OCI-LY3 (cell line): ENCODE data around the gene CLMN.

Source experiments
- H2AFZ ChIP-seq: fragments of 200-600, 300-600 bp; shearing (Covaris generic); 2 replicates; pipeline ENCODE4 v1.6.0; 2014; ENCODE audit warnings: antibody characterized with exemption, low read depth, low read length
- H3K27ac ChIP-seq: fragments of 200-600, 300-600 bp; sonication (generic); 2 replicates; pipeline ENCODE4 v1.5.1; 2014; ENCODE audit warnings: mild to moderate bottlenecking, low read length, moderate library complexity, mixed read lengths
- H3K27me3 ChIP-seq: fragments of 200-600, 300-600 bp; sonication (generic); 2 replicates; pipeline ENCODE4 v1.6.1; 2014; ENCODE audit warnings: low read depth, low read length, mixed read lengths
- H3K36me3 ChIP-seq: fragments of 200-600, 300-600 bp; sonication (generic); replicated peaks from 2 replicates; pipeline ENCODE3; 2014; ENCODE audit warnings: low read depth, low read length, mixed read lengths
- H3K4me1 ChIP-seq: fragments of 300-600, 200-600 bp; sonication (generic); 2 replicates; pipeline ENCODE4 v1.6.1; 2014; ENCODE audit warnings: low read length, mixed read lengths
- H3K4me2 ChIP-seq: fragments of 200-600, 300-600 bp; sonication (generic); 2 replicates; pipeline ENCODE4 v1.6.1; 2014; ENCODE audit warnings: low read length, mixed read lengths
- H3K4me3 ChIP-seq: fragments of 300-600, 200-600 bp; sonication (generic); 2 replicates; pipeline ENCODE4 v1.5.1; 2014; ENCODE audit warnings: antibody characterized with exemption, mild to moderate bottlenecking, low read length, moderate library complexity
- H3K79me2 ChIP-seq: fragments of 300-600, 200-600 bp; shearing (Covaris generic); 2 replicates; pipeline ENCODE4 v1.6.1; 2014; ENCODE audit warnings: mild to moderate bottlenecking, low read length, mixed read lengths
- H3K9ac ChIP-seq: fragments of 300-600, 200-600 bp; shearing (Covaris generic); 2 replicates; pipeline ENCODE4 v1.6.0; 2014; ENCODE audit warnings: mild to moderate bottlenecking, low read length, moderate library complexity
- H3K9me3 ChIP-seq: fragments of 200-600, 300-600 bp; shearing (Covaris generic); 2 replicates; pipeline ENCODE4 v1.6.1; 2014; ENCODE audit warnings: low read length, mixed read lengths; ENCODE audit not compliant: insufficient read depth
- H4K20me1 ChIP-seq: fragments of 200-600, 300-600 bp; sonication (generic); 2 replicates; pipeline ENCODE4 v1.6.1; 2016; ENCODE audit warnings: low read length, mixed read lengths; ENCODE audit not compliant: insufficient read depth
- CTCF ChIP-seq: fragments of 200-600, 300-600 bp; sonication (generic); IDR thresholded peaks from 2 replicates; pipeline ENCODE4 v1.5.1; 2014; ENCODE audit warnings: antibody characterized with exemption, low read length, low read depth
- EZH2phosphoT487 ChIP-seq: fragments of 200-600 bp; shearing (Covaris generic); IDR thresholded peaks from 2 replicates; pipeline ENCODE4 v1.6.1; 2018; ENCODE audit warnings: antibody characterized with exemption, mixed run types, low read depth

CLMN gene

DNA sequence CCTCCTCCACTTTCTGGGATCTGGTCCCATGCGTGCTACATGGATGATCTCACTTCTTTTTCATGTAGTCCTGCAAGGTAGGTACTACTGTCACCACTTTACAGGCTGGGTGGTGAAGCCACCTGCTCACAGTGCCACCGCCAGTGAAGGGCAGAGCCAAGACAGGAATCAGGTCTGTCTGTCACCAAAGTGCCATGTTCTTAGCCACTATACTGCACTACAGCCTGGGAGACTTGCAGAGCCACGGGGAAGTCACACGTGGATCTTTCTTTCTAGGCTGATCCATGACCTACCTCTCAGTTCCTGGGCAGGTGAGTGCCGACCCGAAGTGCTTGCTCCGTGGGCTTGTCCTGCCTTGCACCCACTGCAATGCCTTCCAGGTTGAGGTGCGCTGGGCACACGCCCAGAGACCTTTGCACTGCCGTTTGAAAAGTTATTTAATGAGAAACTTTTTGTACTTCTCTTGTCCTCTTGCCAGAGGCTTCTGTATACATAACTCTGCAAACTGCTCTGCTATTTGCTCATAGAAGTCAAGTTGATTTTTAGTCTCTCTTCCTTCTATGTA lies 19.7 kb upstream of the CLMN start:
- no peak for TF ChIP-seq EZH2phosphoT487
- TF ChIP-seq CTCF: no peak
- Histone ChIP-seq H3K4me3 (no peak overlapping the region), H3K27ac (no peak overlapping the region), H3K4me2 (no peak overlapping the region), H3K9ac (no peak overlapping the region), H4K20me1 (no peaks in the 10 kb centered on the region), H3K79me2 (no peaks in the 10 kb centered on the region), H2AFZ (no peak overlapping the region), H3K36me3 (no peaks in the 10 kb centered on the region), H3K4me1 (no peaks in the 10 kb centered on the region; the same call in 1 of the 2 replicates), H3K9me3 (no peaks in the 10 kb centered on the region), H3K27me3 (peaks cover 43% of the 10 kb centered on the region)

DNA sequence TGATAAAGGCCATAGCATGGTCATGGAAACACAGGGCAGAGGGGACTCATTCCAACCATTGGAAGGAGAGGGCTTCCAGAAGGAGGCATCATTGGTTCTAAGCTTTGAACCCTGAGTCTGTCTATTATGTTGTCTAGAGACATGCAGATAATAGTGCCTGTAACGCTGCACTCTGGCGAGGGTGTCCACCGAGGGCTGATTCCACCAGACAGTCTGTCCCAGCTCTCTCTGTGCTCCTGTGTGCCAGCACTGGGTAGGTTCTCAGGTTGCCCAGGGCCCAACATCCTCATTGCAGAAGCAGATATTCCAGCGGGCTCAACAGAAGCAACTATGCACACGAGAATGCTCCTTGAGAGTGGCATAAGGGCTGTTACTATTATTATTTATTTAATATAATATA lies 18.7 kb upstream of the CLMN start:
- Histone ChIP-seq H2AFZ (no peak overlapping the region), H3K9ac (no peak overlapping the region), H3K27ac (no peak overlapping the region), H3K4me1 (no peaks in the 10 kb centered on the region), H3K9me3 (no peaks in the 10 kb centered on the region), H3K79me2 (no peaks in the 10 kb centered on the region), H4K20me1 (no peaks in the 10 kb centered on the region), H3K4me3 (no peak overlapping the region), H3K4me2 (no peak overlapping the region), H3K36me3 (no peaks in the 10 kb centered on the region), H3K27me3 (peaks cover 47% of the 10 kb centered on the region)
- TF ChIP-seq CTCF: no peak
- no peak for TF ChIP-seq EZH2phosphoT487

DNA sequence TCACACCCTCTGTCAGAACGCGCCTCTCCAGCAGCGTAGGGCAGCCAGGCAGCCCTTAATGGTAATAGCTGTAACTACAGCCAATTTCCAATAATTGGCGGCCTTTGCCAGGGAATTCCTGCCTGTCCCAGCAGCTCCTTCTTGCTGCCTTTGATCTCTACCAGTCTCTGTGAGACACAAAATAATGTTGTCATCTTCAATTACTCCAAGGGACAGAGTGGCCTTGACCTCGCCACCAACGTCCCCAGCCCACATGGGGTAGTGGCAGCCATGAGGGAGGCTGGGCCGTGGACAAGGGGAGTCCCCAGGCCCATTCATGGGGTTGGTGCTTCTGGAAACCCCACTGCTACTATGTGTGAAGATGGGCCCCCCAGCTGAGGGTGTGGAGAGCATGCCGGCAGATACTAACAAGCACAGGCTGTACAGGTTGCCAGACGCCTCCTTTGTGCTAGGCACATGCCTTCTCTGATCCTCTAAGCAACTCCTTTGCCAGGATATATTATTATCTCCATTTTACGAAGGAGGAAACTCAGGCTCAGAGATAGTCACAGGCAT lies 17.4 kb upstream of the CLMN start:
- Histone ChIP-seq H2AFZ (no peak overlapping the region), H3K4me2 (no peak overlapping the region)

More for the DNA sequence above, 17.4 kb upstream of the CLMN start:
- no peak overlapping the region for H3K27ac ChIP-seq
- no peak overlapping the region for H3K4me3 ChIP-seq
- H3K36me3 ChIP-seq: no peaks in the 10 kb centered on the region
- H4K20me1 ChIP-seq: no peaks in the 10 kb centered on the region
- H3K4me1 ChIP-seq: no peaks in the 10 kb centered on the region
- H3K27me3 ChIP-seq: peaks cover 52% of the 10 kb centered on the region
- H3K9me3 ChIP-seq: no peaks in the 10 kb centered on the region
- H3K79me2 ChIP-seq: no peaks in the 10 kb centered on the region
- no peak for TF ChIP-seq CTCF
- no peak for TF ChIP-seq EZH2phosphoT487
- H3K9ac ChIP-seq: no peak overlapping the region
